Activated CD4-positive, alpha-beta T cell treated with anti-CD3 and anti-CD28 coated beads for 36 hours (primary cell): Measurements from ENCODE around the gene KCNK5. TPM values are rescaled to one million over a fixed set of nuclear protein-coding genes. Genes with fewer than 3 reads are reported as not detected.
A peak's percentile ranks its signal among the peaks of the same experiment; 100 is the strongest.

ENCODE experiments used
- ATAC-seq: fragments of 200-7000 bp; cut with Tn5 transposase; one replicate; pipeline ENCODE4 v1.10.0; 2021; ENCODE audit warnings: mild to moderate bottlenecking, moderate library complexity
- CTCF ChIA-PET: fragments of 350-600 bp; sonication (Branson Sonifier 250); formaldehyde crosslinking; loops from one replicate; lab custom pipeline; 2021; ENCODE audit warnings: antibody characterized with exemption; lab: Charles Lee
- POLR2A ChIA-PET: fragments of 350-600 bp; sonication (Branson Sonifier 250); formaldehyde crosslinking; loops from one replicate; lab custom pipeline; 2021; ENCODE audit warnings: antibody characterized with exemption, inconsistent platforms; lab: Charles Lee
- DNase-seq: peaks from one replicate; pipeline ENCODE4 v3.0.0-alpha.2; 2020
- H3K27ac Mint-ChIP-seq: one replicate; pipeline ENCODE4 v1.8.0; 2021; ENCODE audit warnings: mixed read lengths
- H3K27me3 Mint-ChIP-seq: one replicate; pipeline ENCODE4 v1.8.0; 2021; ENCODE audit warnings: mixed read lengths
- H3K36me3 Mint-ChIP-seq: one replicate; pipeline ENCODE4 v1.8.0; 2021; ENCODE audit warnings: low read depth, mixed read lengths
- H3K4me1 Mint-ChIP-seq: one replicate; pipeline ENCODE4 v1.8.0; 2021; ENCODE audit warnings: mixed read lengths
- H3K4me3 Mint-ChIP-seq: one replicate; pipeline ENCODE4 v1.8.0; 2021; ENCODE audit warnings: mild to moderate bottlenecking, moderate library complexity, mixed read lengths
- H3K9me3 Mint-ChIP-seq: one replicate; pipeline ENCODE4 v1.8.0; 2021; ENCODE audit warnings: low read depth, mixed read lengths
- intact Hi-C, 2 experiments: fragments of 100-400 bp; cut with DNase I in 1 of 2; cut with micrococcal nuclease in 1 of 2; formaldehyde crosslinking; loops; one replicate each; pipeline versions ENCODE4 v1.14.2 to v1.15.1; 2022 to 2024; cut with DNase I, micrococcal nuclease
- total RNA-seq, 2 experiments: library from RNA; stranded (reverse); gene quantifications; one replicate each; pipeline ENCODE4 v1.2.3, GENCODE V29; 2021

KCNK5 gene
- total RNA-seq, 2 experiments from 2014 or later, result 12.7 to 15.8 TPM

GRCh38 chr6:39240155-39240757, 11.0 kb upstream of the KCNK5 start:
- intact Hi-C loops, result no loop called here
- no peaks in the 10 kb centered on the region for H3K9me3 Mint-ChIP-seq
- DNase-seq, result no peak
- no peak for ATAC-seq
- ChIA-PET POLR2A (no interaction called here), CTCF (interaction anchor here (0.9 to 1.2 kb wide), 3 partner anchors 20 to 165 kb away, joined by 3 to 4 read pairs (median 4); no protein-coding TSS in a partner anchor)
- H3K36me3 Mint-ChIP-seq, result no peaks in the 10 kb centered on the region
- H3K4me1 Mint-ChIP-seq, result no peaks in the 10 kb centered on the region
- no peaks in the 10 kb centered on the region for H3K27me3 Mint-ChIP-seq
- no peak overlapping the region for H3K4me3 Mint-ChIP-seq
- no peak overlapping the region for H3K27ac Mint-ChIP-seq

- no peaks in the 10 kb centered on the region for H3K9me3 Mint-ChIP-seq
- ATAC-seq (no peak), DNase-seq (no peak)
- no peaks in the 10 kb centered on the region for H3K27me3 Mint-ChIP-seq
- no peak overlapping the region for H3K27ac Mint-ChIP-seq
- no peaks in the 10 kb centered on the region for H3K36me3 Mint-ChIP-seq
- no peak overlapping the region for H3K4me3 Mint-ChIP-seq
- H3K4me1 Mint-ChIP-seq, result no peaks in the 10 kb centered on the region
- POLR2A ChIA-PET, result no interaction called here
- intact Hi-C loops, result no loop called here
- CTCF ChIA-PET, result interaction anchor here (0.7 to 1.0 kb wide), 3 partner anchors 11 to 164 kb away, joined by 3 to 4 read pairs (median 3); no protein-coding TSS in a partner anchor
These were observed 10.4 kb upstream of the KCNK5 start for GRCh38 chr6:39239527-39240154.

- no peaks in the 10 kb centered on the region for H3K4me1 Mint-ChIP-seq
- H3K4me3 Mint-ChIP-seq, result no peak overlapping the region
- CTCF ChIA-PET, result no interaction called here
- no peaks in the 10 kb centered on the region for H3K36me3 Mint-ChIP-seq
- ATAC-seq (no peak), DNase-seq (no peak)
- POLR2A ChIA-PET, result no interaction called here
- H3K9me3 Mint-ChIP-seq, result no peaks in the 10 kb centered on the region
- no peak overlapping the region for H3K27ac Mint-ChIP-seq
- intact Hi-C loops, result no loop called here
- H3K27me3 Mint-ChIP-seq, result no peaks in the 10 kb centered on the region
These were observed 7.5 kb upstream of the KCNK5 start for GRCh38 chr6:39236742-39237141.

GRCh38 chr6:39233333-39233732, 4.1 kb upstream of the KCNK5 start:
- no peak overlapping the region for H3K27ac Mint-ChIP-seq
- H3K27me3 Mint-ChIP-seq, result peaks cover 2% of the 10 kb centered on the region
- H3K36me3 Mint-ChIP-seq, result no peaks in the 10 kb centered on the region
- no peaks in the 10 kb centered on the region for H3K9me3 Mint-ChIP-seq
- H3K4me1 Mint-ChIP-seq, result no peaks in the 10 kb centered on the region
- ATAC-seq (no peak), DNase-seq (no peak)
- ChIA-PET CTCF (interaction anchor here (0.7 to 1.1 kb wide), 2 partner anchors 10 to 74 kb away, joined by 3 read pairs; no protein-coding TSS in a partner anchor), POLR2A (no interaction called here)
- no peak overlapping the region for H3K4me3 Mint-ChIP-seq
- intact Hi-C loops, result no loop called here

- CTCF ChIA-PET, result no interaction called here
- Mint-ChIP-seq H3K4me3 (no peak overlapping the region), H3K9me3 (no peaks in the 10 kb centered on the region), H3K4me1 (peaks cover 15% of the 10 kb centered on the region), H3K27ac (no peak overlapping the region), H3K36me3 (peaks cover 10% of the 10 kb centered on the region), H3K27me3 (peaks cover 2% of the 10 kb centered on the region)
- POLR2A ChIA-PET, result interaction anchor here (0.7 kb wide), 1 partner anchor 61 kb away, joined by 4 read pairs; no protein-coding TSS in a partner anchor
- ATAC-seq, result no peak
- intact Hi-C loops, result no loop called here
- no peak for DNase-seq
These were observed 2.4 kb upstream of the KCNK5 start for GRCh38 chr6:39231521-39232243.

GRCh38 chr6:39230654-39231035, 1.4 kb upstream of the KCNK5 start:
- DNase-seq, result no peak
- Mint-ChIP-seq H3K36me3 (peaks cover 15% of the 10 kb centered on the region), H3K4me3 (no peak overlapping the region)

GRCh38 chr6:39228111-39228971, 934 bp downstream of the KCNK5 start:
- Mint-ChIP-seq H3K36me3 (peaks cover 31% of the 10 kb centered on the region), H3K27ac (peak overlapping the region; percentile 86), H3K27me3 (peaks cover 2% of the 10 kb centered on the region), H3K4me1 (peaks cover 44% of the 10 kb centered on the region), H3K4me3 (peak overlapping the region; percentile 86), H3K9me3 (no peaks in the 10 kb centered on the region)
- CTCF ChIA-PET, result interaction anchor here (0.5 to 1.7 kb wide), 6 partner anchors 11 to 79 kb away, joined by 3 to 5 read pairs (median 4); no protein-coding TSS in a partner anchor
- ATAC-seq (peak; percentile 30), DNase-seq (peak; percentile 77)
- intact Hi-C loops, result loop anchor here (2.0 to 5.0 kb wide), 5 partner anchors 34 to 1844 kb away; partner anchors contain the start of genes KIF6 (in 1 of the 2), MOCS1 (in 1 of the 2), NFYA (in 1 of the 2) and OARD1 (in 1 of the 2)
- POLR2A ChIA-PET, result no interaction called here

More at GRCh38 chr6:39230654-39231035, 1.4 kb upstream of the KCNK5 start:
- no peaks in the 10 kb centered on the region for H3K9me3 Mint-ChIP-seq
- ATAC-seq, result no peak
- peaks cover 2% of the 10 kb centered on the region for H3K27me3 Mint-ChIP-seq
- ChIA-PET CTCF (interaction anchor here (1.5 kb wide), 1 partner anchor 26 kb away, joined by 3 read pairs; no protein-coding TSS in a partner anchor), POLR2A (no interaction called here)
- no peak overlapping the region for H3K27ac Mint-ChIP-seq
- peaks cover 25% of the 10 kb centered on the region for H3K4me1 Mint-ChIP-seq
- intact Hi-C loops, result no loop called here

GRCh38 chr6:39227476-39227875, 1.8 kb downstream of the KCNK5 start:
- Mint-ChIP-seq H3K9me3 (no peaks in the 10 kb centered on the region), H3K27me3 (peaks cover 2% of the 10 kb centered on the region), H3K36me3 (peaks cover 40% of the 10 kb centered on the region), H3K4me1 (peaks cover 53% of the 10 kb centered on the region), H3K27ac (peak overlapping the region; percentile 86), H3K4me3 (peak overlapping the region; percentile 86)
- ChIA-PET POLR2A (interaction anchor here (0.6 to 0.7 kb wide), 3 partner anchors 18 to 1319 kb away, joined by 3 read pairs; no protein-coding TSS in a partner anchor), CTCF (interaction anchor here (0.6 kb wide), 1 partner anchor 8 kb away, joined by 4 read pairs; no protein-coding TSS in a partner anchor)
- intact Hi-C loops, result loop anchor here (5.0 kb wide), 2 partner anchors 705 to 1845 kb away; partner anchors contain the start of genes MOCS1 (in 1 of the 2), NFYA (in 1 of the 2) and OARD1 (in 1 of the 2)
- no peak for ATAC-seq
- DNase-seq, result no peak

- Mint-ChIP-seq H3K27me3 (peaks cover 2% of the 10 kb centered on the region), H3K36me3 (peaks cover 43% of the 10 kb centered on the region), H3K4me3 (peak overlapping the region; percentile 86), H3K27ac (peak overlapping the region; percentile 81), H3K4me1 (peaks cover 60% of the 10 kb centered on the region), H3K9me3 (no peaks in the 10 kb centered on the region)
- intact Hi-C loops, result loop anchor here (5.0 kb wide), 2 partner anchors 706 to 1846 kb away; partner anchors contain the start of genes MOCS1 (in 1 of the 2), NFYA (in 1 of the 2) and OARD1 (in 1 of the 2)
- no peak for DNase-seq
- POLR2A ChIA-PET, result interaction anchor here (0.6 to 0.7 kb wide), 3 partner anchors 17 to 1320 kb away, joined by 3 read pairs; no protein-coding TSS in a partner anchor
- CTCF ChIA-PET, result interaction anchor here (0.6 to 1.5 kb wide), 4 partner anchors 9 to 76 kb away, joined by 3 to 6 read pairs (median 4); no protein-coding TSS in a partner anchor
- no peak for ATAC-seq
These were observed 2.5 kb downstream of the KCNK5 start for GRCh38 chr6:39226639-39227329.
